ENCODE measurements around the gene NFKBIE.
"Not testable (repeated sequence)": the region's sequence is repeated elsewhere in the genome, so short reads cannot be mapped to it uniquely, and the experiment has no call there.

NFKBIE gene

GRCh38 chr6:44265007-44265721 lies at the start of gene NFKBIE:
NFKBIE (minus strand) TSS chr6:44265551; CDS start chr6:44265346, 205 bp downstream.
- DNase-seq: peak; percentile 97 to 98

GRCh38 chr6:44314657-44315056 lies 49.3 kb upstream of the NFKBIE start:
- not testable (repeated sequence) for DNase-seq

- DNase-seq: peak; percentile 97 to 98
Measured at GRCh38 chr6:44312901-44313788, 47.8 kb upstream of the NFKBIE start, which contains the start of gene AARS2. AARS2 (minus strand) TSS chr6:44313347; CDS start chr6:44313323, 24 bp downstream.

GRCh38 chr6:44311767-44312166 lies 46.4 kb upstream of the NFKBIE start:
- no peak for DNase-seq

DNA sequence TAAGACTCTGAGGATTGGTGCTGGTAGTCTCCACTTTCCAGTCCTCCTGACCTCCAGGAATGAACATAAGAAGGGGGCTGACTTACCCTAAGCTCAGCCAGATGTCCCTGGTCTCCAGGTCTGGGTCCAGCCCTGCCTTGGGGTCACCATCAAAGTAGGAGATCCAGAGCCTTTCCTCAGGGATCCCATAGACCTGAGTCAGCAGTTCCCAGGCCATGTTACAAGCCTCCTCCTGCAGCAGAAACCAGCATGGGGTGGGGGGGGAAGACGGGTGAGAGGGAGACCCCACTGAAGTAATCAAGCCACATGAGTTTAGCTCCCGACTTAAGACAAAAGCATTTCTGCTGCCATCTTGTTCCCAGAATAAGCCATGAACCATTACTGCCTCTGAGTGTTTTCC lies 46.0 kb upstream of the NFKBIE start:
- DNase-seq: no peak

GRCh38 chr6:44310241-44310640 lies 44.9 kb upstream of the NFKBIE start:
- DNase-seq: no peak

- no peak for DNase-seq
Measured at GRCh38 chr6:44309631-44310030, 44.3 kb upstream of the NFKBIE start.

- no peak for DNase-seq
Measured at GRCh38 chr6:44309092-44309491, 43.7 kb upstream of the NFKBIE start.

- DNase-seq: no peak
Measured at GRCh38 chr6:44307217-44307616, 41.9 kb upstream of the NFKBIE start.

GRCh38 chr6:44306710-44307109 lies 41.4 kb upstream of the NFKBIE start:
- DNase-seq: no peak

DNA sequence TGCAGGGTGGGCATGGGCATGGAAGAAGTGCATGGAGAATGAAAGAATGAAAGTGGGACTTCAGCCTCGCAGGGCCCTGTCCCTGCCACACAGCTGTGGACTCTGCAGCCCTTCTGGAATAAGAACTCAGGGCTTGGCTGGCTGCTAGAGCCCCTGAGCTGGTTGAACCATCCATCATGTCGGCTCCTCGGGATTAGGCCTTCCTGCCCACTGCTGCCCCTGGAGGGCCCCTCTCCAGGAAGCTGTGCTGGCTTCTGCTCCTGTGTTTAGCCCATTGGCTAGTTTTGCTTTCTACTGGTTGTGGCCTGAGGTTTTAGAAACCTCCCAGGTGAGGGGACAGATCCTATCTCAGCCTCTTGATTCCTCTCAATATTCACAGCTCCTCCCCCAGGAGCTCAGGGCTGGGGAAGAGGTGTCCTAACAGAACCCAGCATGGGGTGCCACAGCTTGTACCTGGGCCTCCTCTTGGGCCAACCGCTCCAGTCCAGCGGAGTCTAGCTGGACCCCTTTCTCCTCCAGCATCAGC lies 39.9 kb upstream of the NFKBIE start:
- DNase-seq: no peak

GRCh38 chr6:44304282-44305199 lies 39.2 kb upstream of the NFKBIE start:
- DNase-seq: peak; percentile 43 to 50

- no peak for DNase-seq
Measured at GRCh38 chr6:44303842-44304241, 38.5 kb upstream of the NFKBIE start.

- no peak for DNase-seq
Measured at GRCh38 chr6:44302856-44303255, 37.5 kb upstream of the NFKBIE start.

DNA sequence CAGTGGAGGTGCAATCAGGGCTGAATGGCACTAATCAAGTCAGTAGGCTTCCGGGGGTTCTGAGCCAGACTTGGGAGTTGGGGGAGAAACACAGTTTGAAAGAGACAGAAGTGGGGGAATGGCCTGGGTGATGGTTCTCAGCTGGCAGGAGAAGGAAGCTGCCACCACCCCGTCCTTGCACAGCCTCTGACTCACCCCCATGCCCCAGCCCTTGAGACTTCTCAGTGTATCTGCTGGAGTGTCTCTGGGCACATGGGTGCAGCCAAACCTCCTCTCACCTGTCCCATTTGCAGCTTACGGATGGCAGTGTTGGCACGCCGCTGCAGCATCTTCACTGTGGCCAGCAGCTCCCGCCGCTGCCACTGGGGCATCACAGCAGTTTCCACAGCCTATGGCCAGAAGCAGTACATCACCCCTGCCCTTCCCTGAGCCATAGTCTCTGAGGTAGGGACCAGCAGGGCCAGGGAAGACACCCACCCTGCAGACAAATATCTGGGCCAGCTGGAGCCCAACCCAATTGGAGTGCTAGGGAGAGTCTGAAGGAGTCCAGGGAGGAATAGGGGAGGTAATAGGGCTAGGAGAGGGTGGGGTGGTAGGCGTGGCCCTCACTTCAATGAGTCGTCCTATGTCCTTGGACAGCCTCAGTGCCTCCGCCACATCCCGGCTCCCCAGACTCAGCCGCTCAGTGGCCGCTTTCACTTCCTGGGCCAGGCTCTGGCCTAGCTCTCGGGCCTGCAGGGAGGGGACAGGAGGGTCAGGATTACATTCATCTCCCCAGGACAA lies 36.6 kb upstream of the NFKBIE start:
- no peak for DNase-seq

- DNase-seq: no peak
Measured at GRCh38 chr6:44301106-44301505, 35.8 kb upstream of the NFKBIE start.

DNA sequence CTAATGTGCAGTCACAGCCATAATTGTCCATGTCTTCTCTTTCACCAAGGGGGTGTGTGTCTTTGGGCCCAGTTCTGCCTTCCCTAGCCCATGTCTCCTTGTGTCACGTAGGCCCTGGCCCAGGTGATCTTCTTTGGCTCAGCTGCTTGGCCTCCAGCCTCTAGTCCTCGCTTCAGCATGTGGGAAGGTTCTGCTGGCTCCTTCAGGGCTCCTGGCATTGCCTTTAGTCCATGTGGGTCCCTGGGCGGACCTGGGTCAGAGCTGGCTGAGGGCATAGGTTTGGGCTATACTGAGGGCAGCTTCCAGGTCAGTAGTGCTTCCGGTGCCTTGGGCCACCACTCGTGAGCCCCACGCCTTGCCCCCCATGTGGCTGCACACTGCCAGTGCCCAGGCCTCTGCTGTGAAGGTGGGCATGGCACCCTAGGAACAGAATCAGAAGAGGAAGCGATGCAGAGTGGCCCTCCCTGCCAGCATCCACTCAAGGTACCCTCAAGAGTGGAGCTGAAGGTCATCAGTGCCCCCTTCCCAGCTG lies 35.0 kb upstream of the NFKBIE start:
- DNase-seq: no peak

- no peak for DNase-seq
Measured at GRCh38 chr6:44298864-44299263, 33.5 kb upstream of the NFKBIE start.

- no peak for DNase-seq
Measured at GRCh38 chr6:44298055-44298803, 32.9 kb upstream of the NFKBIE start.

Measured in stimulated activated CD4-positive, alpha-beta T cell treated with anti-CD3 and anti-CD28 coated beads, Interleukin-2, amount 100 ng/mL, for 24 hours (primary cell).